Neuronal stem cell (in vitro differentiated cells): Measurements from ENCODE around the gene RASL10B.

Experiments used
- DNase-seq: peaks from one replicate; pipeline ENCODE4 v3.0.0-alpha.2; 2013; ENCODE audit warnings: low spot score
- H2AFZ ChIP-seq: one replicate; pipeline ENCODE4 v1.6.1; 2013; ENCODE audit warnings: mild to moderate bottlenecking, low read length, inconsistent platforms
- H2AK5ac ChIP-seq: 2 replicates; pipeline ENCODE4 v1.6.1; 2013; ENCODE audit warnings: low read depth, mild to moderate bottlenecking, inconsistent platforms, low read length, moderate library complexity, mixed read lengths
- H2BK120ac ChIP-seq: 2 replicates; pipeline ENCODE4 v1.6.1; 2013; ENCODE audit warnings: low read depth, mild to moderate bottlenecking, inconsistent platforms, low read length, moderate library complexity, mixed read lengths
- H2BK12ac ChIP-seq: one replicate; pipeline ENCODE4 v1.6.1; 2013; ENCODE audit warnings: low read length, inconsistent platforms
- H2BK15ac ChIP-seq: 2 replicates; pipeline ENCODE4 v1.6.1; 2013; ENCODE audit warnings: mild to moderate bottlenecking, low read length, inconsistent platforms, mixed read lengths
- H2BK5ac ChIP-seq: one replicate; pipeline ENCODE4 v1.6.1; 2013; ENCODE audit warnings: inconsistent platforms, mild to moderate bottlenecking, low read length, moderate library complexity
- H3K14ac ChIP-seq: one replicate; pipeline ENCODE4 v1.6.1; 2013; ENCODE audit warnings: low read length, inconsistent platforms
- H3K18ac ChIP-seq: 2 replicates; pipeline ENCODE4 v1.6.1; 2013; ENCODE audit warnings: low read length, inconsistent platforms
- H3K23ac ChIP-seq: 2 replicates; pipeline ENCODE4 v1.6.1; 2013; ENCODE audit warnings: low read depth, mild to moderate bottlenecking, mixed read lengths, low read length, inconsistent platforms; ENCODE audit not compliant: poor library complexity
- H3K27ac ChIP-seq: replicated peaks from 3 replicates; pipeline ENCODE4 v1.5.1; 2013; ENCODE audit warnings: low read length, inconsistent platforms
- H3K27me3 ChIP-seq, 3 experiments: 2 replicates each; pipeline ENCODE4 v1.6.1; 2013; ENCODE audit warnings: low read length in 3 of 3, mild to moderate bottlenecking in 2 of 3, inconsistent platforms in 1 of 3, low read depth in 1 of 3, mixed read lengths in 1 of 3, moderate library complexity in 1 of 3; ENCODE audit not compliant: control insufficient read depth in 3 of 3, insufficient read depth in 3 of 3
- H3K36me3 ChIP-seq, 2 donors: replicated peaks in 1 of 2; 2 replicates each; pipeline ENCODE4 v1.6.1; 2013; ENCODE audit warnings: low read length in 2 of 2; ENCODE audit not compliant: control insufficient read depth in 2 of 2, insufficient read depth in 2 of 2
- H3K4ac ChIP-seq: 2 replicates; pipeline ENCODE4 v1.6.1; 2013; ENCODE audit warnings: inconsistent platforms, mild to moderate bottlenecking, low read length, moderate library complexity
- H3K4me1 ChIP-seq, 2 donors: 1 replicate in 1 of 2; 2 replicates in 1 of 2; pipeline ENCODE4 v1.6.1; 2013; ENCODE audit warnings: low read length in 2 of 2, low read depth in 1 of 2; ENCODE audit not compliant: control insufficient read depth in 2 of 2, insufficient read depth in 1 of 2
- H3K4me2 ChIP-seq: one replicate; pipeline ENCODE4 v1.6.1; 2013; ENCODE audit warnings: mild to moderate bottlenecking, low read length, inconsistent platforms; ENCODE audit not compliant: insufficient read depth, poor library complexity, severe bottlenecking
- H3K4me3 ChIP-seq, 2 donors: 2 replicates each; pipeline ENCODE4 v1.5.1; 2013; ENCODE audit warnings: low read length in 2 of 2, mild to moderate bottlenecking in 2 of 2, inconsistent platforms in 1 of 2, moderate library complexity in 1 of 2
- H3K79me1 ChIP-seq: one replicate; pipeline ENCODE4 v1.6.1; 2013; ENCODE audit warnings: low read depth, mild to moderate bottlenecking, inconsistent platforms, low read length, moderate library complexity
- H3K9ac ChIP-seq: one replicate; pipeline ENCODE4 v1.6.1; 2013; ENCODE audit warnings: mild to moderate bottlenecking, low read depth, low read length, inconsistent platforms; ENCODE audit not compliant: poor library complexity
- H3K9me3 ChIP-seq, 2 donors: replicated peaks in 1 of 2; 2 replicates each; pipeline versions ENCODE3 to v1.6.1; 2013; ENCODE audit warnings: low read length in 2 of 2, mild to moderate bottlenecking in 2 of 2, inconsistent platforms in 1 of 2, low read depth in 1 of 2, mixed read lengths in 1 of 2, moderate library complexity in 1 of 2; ENCODE audit not compliant: control insufficient read depth in 2 of 2, insufficient read depth in 1 of 2
- H4K8ac ChIP-seq: one replicate; pipeline ENCODE4 v1.6.1; 2013; ENCODE audit warnings: low read depth, mild to moderate bottlenecking, inconsistent platforms, low read length, moderate library complexity
- H4K91ac ChIP-seq: one replicate; pipeline ENCODE4 v1.6.1; 2013; ENCODE audit warnings: low read length, low read depth, mild to moderate bottlenecking, inconsistent platforms; ENCODE audit not compliant: poor library complexity
- WGBS, 2 donors: extraction: QIAGEN DNeasy Blood & Tissue Kit; methylation state at CpG; one replicate each; pipeline ENCODE4 v1.1.7; 2013; ENCODE audit warnings: missing lambda C conversion rate in 2 of 2, mixed read lengths in 1 of 2; ENCODE audit not compliant: insufficient read length in 2 of 2, insufficient replicate concordance in 1 of 2; ENCODE audit errors: extremely low coverage in 2 of 2; 5-methylcytosine and 5-hydroxymethylcytosine counted together

Gene RASL10B

GRCh38 chr17:35786941-35787432, 55.5 kb downstream of the RASL10B start:
- Histone ChIP-seq H3K4ac (no peak overlapping the region), H4K91ac (no peak overlapping the region), H3K23ac (no peak overlapping the region), H3K9ac (no peak overlapping the region), H3K4me2 (no peak overlapping the region), H2AK5ac (no peak overlapping the region), H2BK5ac (no peak overlapping the region), H3K27me3 (peaks cover 0 to 61% (median 4%) of the 10 kb centered on the region in 3 experiments), H3K4me1 (no peaks in the 10 kb centered on the region), H3K27ac (no peak overlapping the region), H2AFZ (no peak overlapping the region), H3K36me3 (no peaks in the 10 kb centered on the region), H2BK12ac (no peak overlapping the region), H3K14ac (no peak overlapping the region), H2BK120ac (no peak overlapping the region), H3K4me3 (no peak overlapping the region), H2BK15ac (no peak overlapping the region), H4K8ac (no peak overlapping the region), H3K9me3 (no peaks in the 10 kb centered on the region), H3K18ac (no peak overlapping the region), H3K79me1 (no peaks in the 10 kb centered on the region)
- WGBS, 2 donors, result no CpG with 5 or more reads among the region's 3 CpGs
- DNase-seq, result no peak

GRCh38 chr17:35788477-35789368, 57.3 kb downstream of the RASL10B start:
- no peak for DNase-seq
- H3K27ac ChIP-seq, result no peak overlapping the region

DNA sequence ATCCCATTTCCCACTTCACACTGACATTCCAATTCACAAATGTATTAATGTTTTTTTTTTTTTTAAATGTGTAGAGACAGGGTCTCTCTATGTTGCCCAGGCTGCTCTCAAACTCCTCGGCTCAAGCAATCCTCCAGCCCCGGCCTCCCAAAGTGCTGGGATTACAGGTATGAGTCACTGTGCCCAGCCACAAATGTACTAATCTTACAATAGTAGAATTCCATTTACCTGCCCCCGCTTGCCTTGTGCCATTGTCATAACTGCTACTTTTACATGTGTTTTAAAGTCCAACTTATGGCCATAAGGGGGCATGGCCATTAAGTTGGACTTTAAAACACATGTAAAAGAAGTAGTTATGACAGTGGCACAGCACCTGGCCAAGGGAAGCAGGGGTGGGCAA, 59.4 kb downstream of the RASL10B start:
- Histone ChIP-seq H3K4me2 (no peak overlapping the region), H4K8ac (no peak overlapping the region)
- no CpG with 5 or more reads among the region's 3 CpGs for WGBS, 2 donors

More at GRCh38 chr17:35788477-35789368, 57.3 kb downstream of the RASL10B start:
- no peak overlapping the region for H2BK12ac ChIP-seq
- H2AFZ ChIP-seq, result no peak overlapping the region
- no peak overlapping the region for H2AK5ac ChIP-seq
- no peaks in the 10 kb centered on the region for H3K79me1 ChIP-seq
- H4K91ac ChIP-seq, result no peak overlapping the region
- H3K4me3 ChIP-seq, result no peak overlapping the region
- no peak overlapping the region for H3K18ac ChIP-seq
- no peak overlapping the region for H4K8ac ChIP-seq
- H3K36me3 ChIP-seq, result no peaks in the 10 kb centered on the region
- no peak overlapping the region for H3K4ac ChIP-seq
- peaks cover 0 to 67% (median 15%) of the 10 kb centered on the region in 3 experiments for H3K27me3 ChIP-seq
- no peak overlapping the region for H2BK120ac ChIP-seq
- no peak overlapping the region for H2BK5ac ChIP-seq
- no peaks in the 10 kb centered on the region for H3K9me3 ChIP-seq
- no peaks in the 10 kb centered on the region for H3K4me1 ChIP-seq
- H3K14ac ChIP-seq, result no peak overlapping the region
- H3K9ac ChIP-seq, result no peak overlapping the region
- H2BK15ac ChIP-seq, result no peak overlapping the region
- H3K4me2 ChIP-seq, result no peak overlapping the region
- no CpG with 5 or more reads among the region's 2 CpGs for WGBS, 2 donors
- no peak overlapping the region for H3K23ac ChIP-seq

GRCh38 chr17:35791681-35792350, 60.4 kb downstream of the RASL10B start:
- Histone ChIP-seq H2BK12ac (no peak overlapping the region), H3K4me1 (peaks cover 2% of the 10 kb centered on the region in 2 donors), H4K8ac (no peak overlapping the region), H3K9me3 (no peaks in the 10 kb centered on the region), H2AFZ (no peak overlapping the region), H3K14ac (no peak overlapping the region), H3K27me3 (peaks cover 7 to 82% (median 45%) of the 10 kb centered on the region in 3 experiments), H3K9ac (no peak overlapping the region), H2AK5ac (no peak overlapping the region), H2BK120ac (no peak overlapping the region), H3K18ac (no peak overlapping the region), H2BK15ac (no peak overlapping the region), H3K4me3 (no peak overlapping the region), H3K27ac (no peak overlapping the region), H3K36me3 (no peaks in the 10 kb centered on the region), H2BK5ac (no peak overlapping the region), H3K23ac (no peak overlapping the region), H3K4me2 (no peak overlapping the region), H3K79me1 (no peaks in the 10 kb centered on the region), H4K91ac (no peak overlapping the region), H3K4ac (no peak overlapping the region)
- no CpG with 5 or more reads among the region's 9 CpGs for whole genome bisulfite sequencing, 2 donors
- DNase-seq, result no peak

More for the DNA sequence above, 59.4 kb downstream of the RASL10B start:
- Histone ChIP-seq H3K9me3 (no peaks in the 10 kb centered on the region), H2BK12ac (no peak overlapping the region), H3K23ac (no peak overlapping the region), H3K18ac (no peak overlapping the region), H2BK5ac (no peak overlapping the region), H3K4me3 (no peak overlapping the region), H3K79me1 (no peaks in the 10 kb centered on the region), H3K14ac (no peak overlapping the region), H3K4me1 (peaks cover 2% of the 10 kb centered on the region in 2 donors), H2AFZ (no peak overlapping the region), H3K27ac (no peak overlapping the region), H4K91ac (no peak overlapping the region), H2BK15ac (no peak overlapping the region), H3K4ac (no peak overlapping the region), H3K27me3 (peaks cover 7 to 75% (median 36%) of the 10 kb centered on the region in 3 experiments), H3K36me3 (no peaks in the 10 kb centered on the region), H3K9ac (no peak overlapping the region), H2AK5ac (no peak overlapping the region), H2BK120ac (no peak overlapping the region)
- DNase-seq, result no peak
